Muscle layer of duodenum (tissue), 2 donors: ENCODE measurements around the gene RAG2.

Source experiments
- H3K27ac ChIP-seq: one replicate; pipeline ENCODE4 v1.7.0; 2013; ENCODE audit warnings: mild to moderate bottlenecking, low read length
- H3K27me3 ChIP-seq: one replicate; pipeline ENCODE4 v1.7.0; 2013; ENCODE audit warnings: low read depth, mild to moderate bottlenecking, control low read depth, low read length
- H3K36me3 ChIP-seq, 2 donors: one replicate each; pipeline ENCODE4 v1.7.0; 2013; ENCODE audit warnings: low read length in 2 of 2, control low read depth in 1 of 2, mild to moderate bottlenecking in 1 of 2; ENCODE audit not compliant: insufficient read depth in 2 of 2, control insufficient read depth in 1 of 2
- H3K4me1 ChIP-seq, 2 donors: one replicate each; pipeline ENCODE4 v1.7.0; 2013; ENCODE audit warnings: low read length in 2 of 2, mild to moderate bottlenecking in 2 of 2, control low read depth in 1 of 2, moderate library complexity in 1 of 2; ENCODE audit not compliant: insufficient read depth in 2 of 2, control insufficient read depth in 1 of 2
- H3K4me3 ChIP-seq, 2 donors: one replicate each; pipeline ENCODE4 v1.7.0; 2013; ENCODE audit warnings: low read length in 2 of 2, low read depth in 1 of 2, mild to moderate bottlenecking in 1 of 2
- H3K9me3 ChIP-seq, 2 donors: one replicate each; pipeline ENCODE4 v1.7.0; 2013; ENCODE audit warnings: low read length in 2 of 2, control low read depth in 1 of 2, mild to moderate bottlenecking in 1 of 2; ENCODE audit not compliant: control insufficient read depth in 1 of 2
- donor health status: healthy.

RAG2 gene

DNA sequence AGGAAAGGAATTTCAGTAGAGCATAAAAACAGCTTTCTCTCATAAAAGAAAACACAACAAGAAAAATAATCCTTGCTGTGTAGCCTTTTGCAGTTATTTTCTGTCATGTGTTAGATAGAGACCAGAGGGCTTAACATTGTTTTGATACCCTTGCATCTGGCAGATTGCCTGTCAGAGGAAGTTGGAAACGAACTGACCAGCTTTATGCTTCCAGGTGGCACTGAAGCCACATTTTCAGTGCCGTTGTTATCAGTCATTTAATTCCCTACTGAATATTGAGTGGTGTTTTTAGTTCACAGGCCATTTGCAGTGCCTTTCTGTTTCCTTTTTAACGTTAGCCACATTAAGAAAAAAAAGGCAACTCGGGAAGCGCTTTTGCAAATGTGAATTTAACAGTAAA is 21.5 kb upstream of the RAG2 start:
- Histone ChIP-seq H3K4me3 (peak overlapping the region; percentile 4 to 13), H3K9me3 (no peaks in the 10 kb centered on the region), H3K36me3 (no peaks in the 10 kb centered on the region), H3K27me3 (no peaks in the 10 kb centered on the region), H3K27ac (no peak overlapping the region), H3K4me1 (peaks cover 0 to 11% of the 10 kb centered on the region in 2 donors)

GRCh38 chr11:36618363-36619047 is 20.5 kb upstream of the RAG2 start:
- Histone ChIP-seq H3K9me3 (no peaks in the 10 kb centered on the region), H3K27me3 (no peaks in the 10 kb centered on the region), H3K4me3 (peak overlapping the region; percentile 4 to 13), H3K36me3 (no peaks in the 10 kb centered on the region), H3K4me1 (peaks cover 0 to 11% of the 10 kb centered on the region in 2 donors), H3K27ac (no peak overlapping the region)

DNA sequence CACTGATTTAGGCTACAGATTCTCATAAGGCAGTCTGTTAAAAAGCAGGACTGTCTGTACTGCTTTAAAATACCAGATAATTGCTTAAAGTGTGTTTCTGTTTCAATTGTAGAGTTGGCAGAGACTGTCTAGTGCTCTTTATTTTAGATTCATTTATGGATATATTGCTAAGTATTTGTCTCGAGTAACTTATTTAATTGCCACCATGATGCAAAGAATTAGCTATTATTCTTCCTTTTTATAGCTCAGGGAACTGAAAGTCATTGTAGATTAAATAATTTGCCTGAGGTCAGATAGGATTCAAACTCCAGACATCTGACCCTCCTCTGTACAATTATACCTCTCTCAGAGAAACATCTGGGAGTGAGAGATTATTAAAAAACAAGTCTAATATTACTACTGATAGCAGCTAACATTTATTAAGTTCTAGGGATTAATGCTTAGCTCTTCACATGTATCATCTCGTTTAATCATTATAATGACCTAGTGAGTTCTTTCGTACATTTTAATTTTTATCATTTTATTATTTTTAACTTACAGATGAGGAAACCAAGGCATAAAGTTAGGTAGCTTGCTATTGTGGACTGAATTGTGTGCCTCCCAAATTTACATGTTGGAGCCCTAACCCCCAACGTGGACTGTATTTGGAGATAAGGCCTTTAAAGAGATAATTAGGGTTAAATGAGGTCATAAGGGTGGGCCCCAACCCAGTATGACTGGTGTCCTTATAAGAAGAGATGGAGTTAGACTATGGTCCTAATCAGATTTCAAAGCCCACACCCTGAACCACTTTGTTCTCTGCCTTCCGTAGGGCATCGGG is 19.7 kb upstream of the RAG2 start:
- no peaks in the 10 kb centered on the region for H3K36me3 ChIP-seq

GRCh38 chr11:36615826-36616225 is 17.8 kb upstream of the RAG2 start:
- Histone ChIP-seq H3K36me3 (no peaks in the 10 kb centered on the region), H3K9me3 (no peaks in the 10 kb centered on the region), H3K27ac (no peak overlapping the region), H3K4me1 (peaks cover 0 to 11% of the 10 kb centered on the region in 2 donors), H3K4me3 (no peak overlapping the region), H3K27me3 (no peaks in the 10 kb centered on the region)

More for the DNA sequence above, 19.7 kb upstream of the RAG2 start:
- peaks cover 0 to 11% of the 10 kb centered on the region in 2 donors for H3K4me1 ChIP-seq
- H3K9me3 ChIP-seq, result no peaks in the 10 kb centered on the region
- no peak overlapping the region for H3K4me3 ChIP-seq
- H3K27me3 ChIP-seq, result no peaks in the 10 kb centered on the region
- H3K27ac ChIP-seq, result no peak overlapping the region

DNA sequence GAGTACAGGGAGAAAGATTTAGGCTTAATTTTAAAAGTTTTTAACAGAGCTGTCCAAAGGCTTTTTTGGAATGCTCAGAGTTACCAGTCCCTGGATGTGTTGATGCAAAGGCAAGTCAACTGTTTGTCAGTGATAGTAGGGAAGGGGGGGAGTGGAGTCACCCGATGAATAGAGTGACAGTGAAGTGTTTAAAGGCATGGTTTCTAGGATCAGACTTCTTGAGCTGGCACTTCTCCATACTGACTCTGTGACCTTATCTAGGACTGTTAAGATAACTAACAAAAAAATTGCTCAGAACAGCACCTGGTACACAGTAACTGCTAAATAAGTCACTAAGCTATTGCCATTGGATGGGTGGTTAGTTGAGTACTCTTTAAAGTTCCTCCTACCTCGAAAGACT is 11.3 kb upstream of the RAG2 start:
- Histone ChIP-seq H3K9me3 (no peaks in the 10 kb centered on the region), H3K4me1 (no peaks in the 10 kb centered on the region)

DNA sequence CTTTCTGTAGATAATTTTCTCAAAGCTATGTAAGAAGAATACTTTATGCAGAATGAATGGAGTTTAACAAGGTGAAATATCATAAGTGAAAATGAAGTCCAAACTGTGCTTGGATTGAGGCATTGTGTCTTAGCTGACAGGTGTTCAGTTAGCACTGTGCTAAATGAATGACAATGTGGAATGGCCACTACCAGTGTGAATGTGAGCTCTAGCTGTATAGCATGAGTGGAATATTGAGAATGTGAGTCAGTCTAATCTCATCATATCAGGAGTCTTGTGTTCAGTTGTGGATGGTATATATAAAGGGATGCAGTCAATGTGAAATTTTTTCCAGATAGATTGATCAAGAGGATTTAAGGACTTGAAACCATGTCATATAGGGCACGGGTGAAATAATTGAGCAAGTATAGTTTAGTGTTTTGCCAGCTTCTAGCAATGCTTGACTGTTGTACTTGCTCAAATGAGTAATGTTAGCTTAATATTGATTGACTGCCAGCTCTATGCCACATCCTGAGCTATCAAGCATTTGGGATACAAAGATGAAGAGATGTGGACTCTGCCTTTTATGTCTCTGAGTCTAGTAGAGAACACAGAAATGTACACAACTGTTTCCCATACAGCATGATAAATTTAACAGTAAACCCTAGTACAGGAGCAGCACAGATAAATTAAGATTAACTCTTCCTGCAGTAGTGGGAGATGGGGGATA is 10.6 kb upstream of the RAG2 start:
- H3K27ac ChIP-seq, result no peak overlapping the region
- H3K36me3 ChIP-seq, result no peaks in the 10 kb centered on the region
- no peaks in the 10 kb centered on the region for H3K4me1 ChIP-seq
- no peak overlapping the region for H3K4me3 ChIP-seq
- H3K9me3 ChIP-seq, result no peaks in the 10 kb centered on the region
- H3K27me3 ChIP-seq, result no peaks in the 10 kb centered on the region

More for the DNA sequence above, 11.3 kb upstream of the RAG2 start:
- Histone ChIP-seq H3K27ac (no peak overlapping the region), H3K27me3 (no peaks in the 10 kb centered on the region), H3K36me3 (no peaks in the 10 kb centered on the region), H3K4me3 (no peak overlapping the region)

DNA sequence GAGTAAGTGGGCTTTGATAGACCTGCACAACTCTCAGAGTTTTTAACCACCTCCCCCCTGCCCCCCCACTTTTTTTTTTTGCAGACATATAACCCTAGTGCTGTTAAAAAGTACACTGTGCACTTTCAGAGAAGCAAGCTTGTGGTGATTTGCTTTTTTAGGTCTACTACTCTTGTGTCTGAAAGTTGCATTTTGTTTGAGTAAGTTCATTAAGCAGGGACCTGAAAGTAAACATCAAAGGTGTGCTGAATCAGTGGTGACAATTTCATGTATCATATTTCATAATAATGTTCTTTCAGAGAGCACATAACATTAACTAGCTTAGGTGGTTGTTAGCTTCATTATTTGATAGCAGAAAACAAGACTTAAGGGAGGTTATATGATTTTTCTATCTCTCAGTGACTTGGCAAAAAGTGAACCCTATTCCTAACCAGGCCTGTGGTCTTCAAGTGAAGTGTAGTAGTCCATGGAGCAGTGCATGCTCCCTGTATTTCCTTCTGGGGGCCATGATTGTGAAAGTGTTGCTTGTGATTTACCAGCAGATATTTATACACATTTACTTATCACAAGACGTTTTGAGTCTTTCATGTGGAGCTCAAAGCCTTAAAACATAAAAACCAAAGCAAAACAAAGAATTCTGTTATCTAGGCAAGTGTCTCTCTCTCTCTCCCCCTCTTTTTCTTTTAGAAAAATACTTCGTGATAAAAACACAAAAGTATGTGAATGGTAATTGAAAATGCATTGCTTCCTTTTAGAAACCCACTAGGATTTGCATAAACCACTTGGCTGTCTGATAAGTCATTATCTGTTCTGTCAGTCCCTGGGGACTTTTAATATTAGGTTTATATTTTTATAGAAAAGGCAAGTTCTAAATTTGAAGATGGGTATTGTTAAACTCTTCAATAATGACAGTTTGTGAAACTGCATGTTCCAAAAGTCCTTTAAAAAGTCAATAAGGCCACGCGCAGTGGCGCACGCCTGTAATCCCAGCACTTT is 7.5 kb upstream of the RAG2 start:
- H3K4me1 ChIP-seq, result no peaks in the 10 kb centered on the region
- H3K27me3 ChIP-seq, result no peaks in the 10 kb centered on the region
- H3K36me3 ChIP-seq, result no peaks in the 10 kb centered on the region
- H3K27ac ChIP-seq, result no peak overlapping the region
- H3K4me3 ChIP-seq, result no peak overlapping the region
- no peaks in the 10 kb centered on the region for H3K9me3 ChIP-seq

- H3K27ac ChIP-seq, result no peak overlapping the region
- no peaks in the 10 kb centered on the region for H3K36me3 ChIP-seq
- H3K4me3 ChIP-seq, result no peak overlapping the region
- no peaks in the 10 kb centered on the region for H3K9me3 ChIP-seq
- no peaks in the 10 kb centered on the region for H3K4me1 ChIP-seq
- no peaks in the 10 kb centered on the region for H3K27me3 ChIP-seq
Measured at GRCh38 chr11:36602135-36602534, 4.1 kb upstream of the RAG2 start.

- Histone ChIP-seq H3K27me3 (no peaks in the 10 kb centered on the region), H3K27ac (no peak overlapping the region), H3K4me1 (peaks cover 0 to under 1% of the 10 kb centered on the region in 2 donors), H3K4me3 (no peak overlapping the region), H3K36me3 (no peaks in the 10 kb centered on the region), H3K9me3 (no peaks in the 10 kb centered on the region)
Measured at GRCh38 chr11:36601155-36601554, 3.1 kb upstream of the RAG2 start.

DNA sequence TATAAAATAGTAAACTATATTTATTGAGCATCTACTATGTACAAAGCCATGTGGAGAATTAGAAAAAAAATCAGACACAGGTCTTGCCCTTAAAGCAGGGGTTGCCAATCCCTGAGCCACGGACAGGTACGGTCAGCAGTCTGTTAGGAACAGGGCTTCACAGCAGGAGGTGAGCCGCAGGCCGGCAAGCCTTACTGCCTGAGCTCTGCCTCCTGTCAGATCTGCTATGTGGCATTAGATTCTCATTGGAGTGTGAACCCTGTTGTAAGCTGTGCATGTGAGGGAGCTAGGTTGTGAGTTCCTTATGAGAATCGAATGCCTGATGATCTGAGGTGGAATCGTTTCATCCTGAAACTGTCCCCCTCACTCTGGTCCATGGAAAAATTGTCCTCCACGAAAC is 2.1 kb upstream of the RAG2 start:
- H3K4me1 ChIP-seq, result peaks cover 0 to 10% of the 10 kb centered on the region in 2 donors
- no peaks in the 10 kb centered on the region for H3K27me3 ChIP-seq
- H3K36me3 ChIP-seq, result no peaks in the 10 kb centered on the region
- H3K27ac ChIP-seq, result no peak overlapping the region
- no peak overlapping the region for H3K4me3 ChIP-seq
- H3K9me3 ChIP-seq, result no peaks in the 10 kb centered on the region
